KG1 (cell line): ENCODE results near the gene MTHFR.
"Not testable (repeated sequence)": the region's sequence is repeated elsewhere in the genome, so short reads cannot be mapped to it uniquely, and the experiment has no call there.

Source experiments
- DNase-seq: peaks from one replicate; lab custom pipeline; 2025; lab: John Stamatoyannopoulos, UW

MTHFR gene

GRCh38 chr1:11833497-11833896 lies 27.7 kb upstream of the MTHFR start:
- no peak for DNase-seq

DNA sequence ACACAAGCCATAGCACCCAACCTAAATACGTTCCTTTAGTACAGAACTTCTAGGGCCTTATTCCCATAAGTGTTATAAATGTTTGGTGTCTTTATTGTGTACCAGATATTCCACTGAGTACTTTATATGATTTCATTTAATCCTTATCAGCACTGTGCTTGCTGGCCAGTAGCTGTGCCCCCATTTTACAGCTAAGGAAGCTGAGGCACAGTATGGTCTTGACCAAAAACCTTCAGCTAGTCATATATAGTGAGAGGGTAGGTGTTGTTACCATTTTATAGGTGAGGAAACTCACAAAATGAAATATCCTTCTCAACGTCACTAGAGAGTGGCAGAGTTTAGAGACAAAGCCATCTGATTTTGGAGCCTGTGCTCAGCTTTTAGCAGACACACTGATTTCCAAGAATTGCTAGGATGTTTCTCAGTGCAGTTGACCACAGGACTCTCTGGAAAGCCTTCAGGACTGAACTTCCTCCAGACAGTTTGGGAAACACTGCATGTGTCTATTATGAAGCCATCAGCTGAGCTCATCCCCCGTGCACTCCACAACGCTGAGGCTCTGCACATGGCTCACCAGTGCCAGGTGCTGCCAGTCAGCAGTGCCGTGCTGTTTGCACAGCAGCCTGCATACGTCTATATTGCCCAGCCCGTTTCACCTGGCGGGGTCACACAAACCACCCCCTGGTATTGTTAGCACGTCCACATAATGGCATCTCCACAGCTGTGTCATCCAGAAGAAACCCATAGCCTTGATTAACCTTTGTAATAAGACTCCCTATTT lies 26.4 kb upstream of the MTHFR start:
- no peak for DNase-seq

- no peak for DNase-seq
Measured at GRCh38 chr1:11828511-11828910, 22.7 kb upstream of the MTHFR start.

DNA sequence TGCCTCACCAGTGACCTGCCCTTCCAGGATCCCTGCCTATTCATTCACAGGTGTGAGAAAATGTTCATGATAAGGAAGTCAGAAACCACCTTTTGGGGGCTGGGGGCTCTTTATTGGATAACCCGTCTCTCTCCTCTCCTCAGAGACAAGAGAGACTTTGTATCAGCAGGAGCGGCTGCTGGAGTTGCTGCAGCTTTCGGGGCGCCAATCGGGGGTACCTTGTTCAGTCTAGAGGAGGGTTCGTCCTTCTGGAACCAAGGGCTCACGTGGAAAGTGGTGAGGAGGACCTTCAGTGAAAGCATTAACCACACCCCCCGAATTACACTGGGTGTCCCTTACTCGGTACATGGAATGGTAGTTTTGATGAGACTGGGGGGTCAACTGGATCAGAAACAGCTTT lies 21.2 kb upstream of the MTHFR start:
- no peak for DNase-seq

GRCh38 chr1:11825131-11825530 lies 19.4 kb upstream of the MTHFR start:
- DNase-seq, result no peak

DNA sequence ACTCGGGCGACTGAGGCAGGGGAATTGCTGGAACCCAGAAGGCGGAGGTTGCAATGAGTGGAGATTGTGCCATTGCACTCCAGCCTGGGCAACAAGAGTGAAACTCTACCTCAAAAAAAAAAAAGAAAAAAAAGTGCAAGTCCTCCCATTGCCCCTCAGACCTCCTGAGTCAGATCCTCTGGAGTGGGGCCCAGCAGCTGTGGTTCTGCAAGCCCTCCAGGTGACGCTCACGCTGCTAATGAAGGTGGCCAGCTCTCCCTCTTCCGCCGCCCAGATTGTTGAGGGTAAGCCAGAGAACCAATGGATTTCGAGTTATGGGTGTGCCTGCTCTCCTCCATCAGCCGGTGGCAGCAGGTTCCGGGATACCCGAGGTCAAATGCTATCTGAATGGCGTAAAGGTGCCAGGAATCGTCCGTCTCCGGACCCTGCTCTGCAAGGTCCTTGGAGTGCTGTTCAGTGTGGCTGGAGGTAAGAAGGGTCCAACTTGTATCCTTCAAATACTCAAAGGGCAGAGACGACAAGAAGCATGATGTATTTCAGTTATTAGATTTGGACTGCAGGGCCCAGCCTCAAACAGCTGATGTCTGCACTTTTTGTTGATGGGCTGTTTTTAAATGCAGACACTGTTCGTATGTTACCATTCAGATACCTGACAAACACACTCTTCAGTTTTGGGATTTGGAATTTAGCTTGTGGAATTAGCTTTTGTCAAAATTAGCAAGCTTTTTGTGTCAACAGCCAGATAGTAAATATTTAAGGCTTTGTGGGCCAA lies 17.8 kb upstream of the MTHFR start:
- no peak for DNase-seq

DNA sequence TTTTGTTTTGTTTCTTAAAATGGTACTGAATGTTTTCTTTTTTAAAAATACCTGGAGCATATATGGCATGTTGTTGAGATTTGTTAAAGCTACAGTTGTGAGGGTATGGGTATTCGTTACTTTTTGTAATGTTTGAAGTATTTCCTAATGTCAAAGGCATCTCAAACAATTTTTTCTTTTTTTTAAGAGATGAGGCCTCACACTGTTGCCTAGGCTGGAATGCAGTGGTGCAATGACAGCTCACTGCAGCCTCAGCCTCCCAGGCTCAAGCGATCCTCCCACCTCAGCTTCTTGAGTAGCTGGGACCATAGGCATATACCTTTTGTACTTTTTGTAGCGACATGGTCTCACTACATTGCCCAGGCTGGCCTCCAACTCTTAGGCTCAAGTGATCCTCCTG lies 16.3 kb upstream of the MTHFR start:
- DNase-seq, result no peak

DNA sequence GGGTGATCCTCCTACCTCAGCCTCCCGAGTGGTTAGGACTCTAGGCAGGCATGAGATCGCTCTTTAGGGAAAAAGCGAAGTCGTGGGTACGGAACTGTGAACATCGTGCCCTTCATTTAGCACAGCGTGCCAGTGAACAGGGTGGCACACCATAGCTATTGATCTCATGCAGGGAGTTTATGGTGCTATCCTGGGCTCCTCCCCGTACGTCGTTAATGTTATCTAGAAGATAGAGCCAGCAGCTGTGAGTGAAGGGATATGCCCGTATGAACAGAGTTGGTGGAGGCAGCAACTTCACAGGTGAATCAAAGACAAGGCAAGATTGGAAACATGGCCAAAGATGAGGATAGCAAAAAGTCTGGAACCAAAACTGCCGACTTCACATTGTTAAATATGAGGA lies 11.4 kb upstream of the MTHFR start:
- DNase-seq, result no peak

DNA sequence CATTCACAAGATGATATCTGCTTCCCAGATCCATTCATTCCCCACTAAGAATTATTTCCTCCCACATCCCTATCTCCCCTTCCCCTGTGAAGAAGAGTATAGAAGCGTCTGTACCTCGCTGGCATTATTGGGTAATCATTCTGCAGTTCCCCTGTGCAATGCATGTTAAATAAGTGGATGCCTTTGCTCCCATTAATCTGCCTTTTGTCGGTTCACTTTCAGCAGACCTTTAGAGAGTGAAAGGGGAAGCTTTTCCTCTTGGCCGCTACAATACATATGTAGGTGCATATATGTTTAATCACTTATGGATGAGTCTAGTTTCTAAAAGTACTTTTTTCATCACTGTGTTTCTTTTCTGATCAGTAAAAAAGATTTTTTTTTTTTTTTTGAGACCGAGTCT lies 7.3 kb upstream of the MTHFR start:
- DNase-seq, result no peak

- DNase-seq, result no peak
Measured at GRCh38 chr1:11807133-11807532, 1.4 kb upstream of the MTHFR start.

GRCh38 chr1:11806307-11806936 lies 658 bp upstream of the MTHFR start:
- no peak for DNase-seq

GRCh38 chr1:11804666-11805421 lies 920 bp downstream of the MTHFR start:
- DNase-seq, result no peak

DNA sequence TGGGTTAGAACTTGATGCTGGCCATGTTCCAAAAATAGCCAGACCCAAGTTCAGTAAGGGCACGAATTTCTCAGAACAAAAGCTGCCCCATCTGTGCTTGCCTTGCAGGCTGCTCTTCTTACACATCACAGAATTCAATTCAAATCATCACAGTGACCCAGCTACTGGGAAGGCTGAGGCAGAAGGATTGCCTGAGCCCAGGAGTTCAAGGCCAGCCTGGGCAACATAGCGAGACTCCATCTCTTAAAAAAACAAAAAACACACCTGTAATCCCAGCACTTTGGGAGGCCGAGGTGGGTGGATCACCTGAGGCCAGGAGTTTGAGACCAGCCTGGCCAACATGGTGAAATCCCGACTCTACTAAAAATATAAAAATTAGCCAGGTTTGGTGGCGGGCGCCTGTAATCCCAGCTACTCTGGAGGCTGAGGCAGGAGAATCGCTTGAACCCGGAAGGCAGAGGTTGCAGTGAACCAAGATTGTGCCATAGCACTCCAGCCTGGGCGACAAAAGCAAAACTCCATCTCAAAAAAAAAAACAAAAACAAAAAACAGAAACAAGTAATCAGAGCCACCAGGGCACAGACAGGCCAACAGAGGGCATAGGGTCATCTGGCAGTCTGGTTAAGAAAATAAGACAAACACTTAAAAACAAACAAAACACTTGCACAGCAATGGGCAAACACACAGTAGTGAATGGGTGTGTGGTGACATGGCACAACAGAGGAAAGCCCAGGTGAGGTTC lies 1.7 kb downstream of the MTHFR start:
- not testable (repeated sequence) for DNase-seq

GRCh38 chr1:11802973-11803885 lies 2.5 kb downstream of the MTHFR start:
- peak; percentile 42 for DNase-seq

DNA sequence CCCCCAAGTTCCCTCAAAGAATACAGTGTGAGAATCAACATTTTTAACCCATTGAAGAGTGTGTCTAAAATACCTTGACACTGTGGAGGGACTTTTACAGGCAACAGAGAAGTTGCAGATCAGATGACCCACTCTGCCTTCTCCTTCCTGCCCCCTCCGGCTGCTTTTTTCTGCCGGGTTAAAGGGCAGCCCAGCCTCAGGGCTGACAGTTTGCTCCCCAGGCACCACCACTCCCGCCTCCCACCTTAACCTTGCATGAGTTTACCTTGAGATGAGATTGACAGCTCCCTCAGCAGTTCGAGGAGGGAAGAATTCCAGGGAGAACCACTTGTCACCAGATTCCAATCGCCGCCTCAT lies 3.2 kb downstream of the MTHFR start:
- no peak for DNase-seq

- no peak for DNase-seq
Measured at GRCh38 chr1:11800756-11801433, 4.9 kb downstream of the MTHFR start.

DNA sequence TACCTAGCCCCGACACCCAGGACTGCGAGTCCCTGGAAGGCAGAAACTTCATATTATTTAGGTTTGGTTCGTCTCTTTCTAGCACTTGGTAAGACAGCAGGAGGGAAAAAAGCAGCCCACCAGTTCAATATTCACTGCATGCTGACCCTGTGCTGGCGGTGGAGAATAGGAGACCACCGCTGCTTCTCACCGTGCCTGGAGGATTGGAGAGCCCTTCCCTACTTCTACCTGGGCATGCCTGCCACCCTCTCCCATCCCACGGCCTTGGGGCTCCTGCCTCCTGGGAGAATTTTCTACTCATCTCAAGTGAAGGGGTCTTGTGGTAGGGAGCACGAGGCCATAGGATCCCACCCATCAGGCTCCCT lies 5.4 kb downstream of the MTHFR start:
- DNase-seq, result no peak

GRCh38 chr1:11799896-11800295 lies 5.9 kb downstream of the MTHFR start:
- no peak for DNase-seq

GRCh38 chr1:11799099-11799498 lies 6.7 kb downstream of the MTHFR start:
- no peak for DNase-seq
